H4 (cell line): Measurements from ENCODE around the gene UPF3A. TPM values are rescaled to one million over a fixed set of nuclear protein-coding genes. Genes with fewer than 3 reads are reported as not detected.
"Not testable (repeated sequence)": the region's sequence is repeated elsewhere in the genome, so short reads cannot be mapped to it uniquely, and the experiment has no call there.

Source experiments
- DNase-seq: peaks from one replicate; pipeline ENCODE4 v3.0.0-alpha.2; 2015; ENCODE audit warnings: low spot score
- total RNA-seq: library from RNA; depleted of rRNA; stranded (reverse); fragments of >200 nt; shearing (Covaris generic); gene quantifications from 2 replicates; pipeline ENCODE4 v1.2.3, GENCODE V29; 2014; rRNA removed

The UPF3A gene, protein sequence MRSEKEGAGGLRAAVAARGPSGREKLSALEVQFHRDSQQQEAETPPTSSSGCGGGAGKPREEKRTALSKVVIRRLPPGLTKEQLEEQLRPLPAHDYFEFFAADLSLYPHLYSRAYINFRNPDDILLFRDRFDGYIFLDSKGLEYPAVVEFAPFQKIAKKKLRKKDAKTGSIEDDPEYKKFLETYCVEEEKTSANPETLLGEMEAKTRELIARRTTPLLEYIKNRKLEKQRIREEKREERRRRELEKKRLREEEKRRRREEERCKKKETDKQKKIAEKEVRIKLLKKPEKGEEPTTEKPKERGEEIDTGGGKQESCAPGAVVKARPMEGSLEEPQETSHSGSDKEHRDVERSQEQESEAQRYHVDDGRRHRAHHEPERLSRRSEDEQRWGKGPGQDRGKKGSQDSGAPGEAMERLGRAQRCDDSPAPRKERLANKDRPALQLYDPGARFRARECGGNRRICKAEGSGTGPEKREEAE
- 6.8 and 10.4 TPM in 2 replicates for total RNA-seq

DNA sequence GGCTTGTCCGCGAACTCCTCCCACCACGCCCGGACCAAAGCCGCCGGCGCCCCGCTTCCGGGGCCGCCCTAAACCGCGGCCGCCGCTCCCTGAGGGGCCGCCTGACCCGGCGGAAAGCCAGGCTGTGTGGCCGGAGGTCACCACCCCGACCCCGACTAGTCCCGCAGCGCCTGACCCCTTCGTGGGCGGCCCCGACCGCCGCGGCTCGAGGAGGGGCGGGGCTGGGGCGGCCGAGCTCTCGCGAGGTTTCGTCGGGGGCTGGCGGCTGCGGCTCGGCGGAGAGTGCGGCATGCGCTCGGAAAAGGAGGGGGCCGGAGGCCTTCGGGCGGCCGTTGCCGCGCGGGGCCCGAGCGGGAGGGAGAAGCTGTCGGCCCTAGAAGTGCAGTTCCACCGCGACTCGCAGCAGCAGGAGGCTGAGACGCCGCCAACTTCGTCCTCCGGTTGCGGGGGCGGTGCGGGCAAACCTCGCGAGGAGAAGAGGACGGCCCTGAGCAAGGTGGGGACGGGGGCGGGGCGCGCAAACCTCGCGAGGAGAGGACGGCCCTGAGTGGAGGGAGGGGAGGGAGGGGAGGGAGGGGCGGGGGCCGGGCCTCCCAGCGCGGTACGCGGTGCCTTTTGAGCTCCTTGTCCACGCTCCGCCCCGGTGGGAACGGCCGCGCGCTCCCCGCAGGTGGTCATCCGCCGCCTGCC is at the start of gene UPF3A:
TSS of gene UPF3A (plus strand) at position 251 of the 690 bp plus-strand sequence. CDS start at position 290, 39 bp downstream.
- peak; percentile 81 for DNase-seq

DNA sequence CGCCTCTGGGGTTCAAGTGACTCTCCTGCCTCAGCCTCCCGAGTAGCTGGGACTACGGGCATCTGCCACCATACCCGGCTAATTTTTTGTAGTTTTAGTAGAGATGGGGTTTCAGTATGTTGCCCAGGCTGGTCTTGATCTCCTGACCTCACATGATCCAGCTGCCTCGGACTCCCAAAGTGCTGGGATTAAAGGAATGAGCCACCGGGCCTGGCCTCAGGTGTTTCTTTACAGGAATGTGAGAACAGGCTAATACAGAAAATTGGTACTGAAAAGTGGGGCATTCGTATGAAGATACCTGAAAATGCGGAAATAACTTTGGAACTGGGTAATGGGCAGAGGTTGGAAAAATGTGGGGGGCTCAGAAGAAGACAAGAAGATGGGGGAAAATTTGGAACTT is 49.5 kb upstream of the UPF3A start:
- no peak for DNase-seq

DNA sequence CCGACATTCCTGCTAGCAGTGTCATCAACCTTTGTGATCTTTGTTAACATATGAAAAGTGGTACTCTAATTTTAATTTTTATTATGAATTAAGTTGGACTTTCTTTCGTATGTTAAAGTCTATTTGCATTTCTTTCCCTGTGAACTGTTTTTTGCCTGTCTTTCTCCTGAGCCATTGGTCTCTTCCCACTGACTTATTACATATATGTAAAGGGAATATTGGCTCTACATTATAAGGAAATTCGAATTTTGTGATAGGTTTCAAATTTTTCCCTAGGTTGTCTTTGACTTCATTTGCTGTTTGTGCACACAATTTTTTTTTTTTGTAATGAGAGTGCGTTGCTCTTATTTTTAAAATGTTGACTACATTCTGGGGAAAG is 47.1 kb upstream of the UPF3A start:
- no peak for DNase-seq

DNA sequence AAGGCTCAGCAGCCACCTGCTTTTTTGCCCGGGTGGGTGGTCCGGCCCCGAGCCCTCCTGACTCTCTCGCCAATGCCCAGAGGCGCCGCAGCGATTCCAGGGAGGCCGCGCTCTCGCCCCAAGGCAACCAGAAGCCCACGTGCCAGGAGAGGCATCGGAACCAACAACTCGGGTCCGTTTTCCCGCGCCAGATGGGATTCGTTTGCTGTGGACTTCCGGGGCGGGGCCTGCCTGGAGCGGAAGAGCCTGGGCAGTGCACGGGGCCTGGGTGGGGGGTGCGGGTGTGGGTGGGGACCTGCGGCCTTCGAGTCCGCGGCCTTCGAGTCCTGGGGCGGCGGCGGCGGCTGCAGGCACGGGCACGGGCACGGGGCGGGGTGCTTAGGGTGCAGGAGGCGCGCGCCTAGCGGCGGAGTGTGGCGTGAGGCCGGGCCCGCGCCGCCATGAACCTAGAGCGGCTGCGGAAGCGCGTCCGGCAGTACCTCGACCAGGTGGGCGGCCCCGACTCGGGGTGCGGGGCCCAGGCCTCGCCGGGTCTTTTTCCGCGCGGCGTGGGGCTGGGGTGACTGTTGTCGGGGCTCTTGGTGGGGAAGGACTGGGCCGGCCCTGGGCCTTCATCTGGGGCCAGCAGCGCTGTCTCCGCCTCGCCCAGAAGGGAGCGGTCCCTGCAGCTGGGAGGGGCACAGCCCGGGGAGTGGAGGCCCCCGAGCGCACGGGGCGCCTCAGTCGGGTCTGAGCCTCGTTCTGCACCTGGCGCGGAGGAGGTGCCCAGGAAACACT is 46.6 kb upstream of the UPF3A start, which contains the start of gene CDC16:
TSS of gene CDC16 (plus strand) at position 253 of the 777 bp plus-strand sequence. CDS start at position 441, 188 bp downstream.
- peak; percentile 82 for DNase-seq

DNA sequence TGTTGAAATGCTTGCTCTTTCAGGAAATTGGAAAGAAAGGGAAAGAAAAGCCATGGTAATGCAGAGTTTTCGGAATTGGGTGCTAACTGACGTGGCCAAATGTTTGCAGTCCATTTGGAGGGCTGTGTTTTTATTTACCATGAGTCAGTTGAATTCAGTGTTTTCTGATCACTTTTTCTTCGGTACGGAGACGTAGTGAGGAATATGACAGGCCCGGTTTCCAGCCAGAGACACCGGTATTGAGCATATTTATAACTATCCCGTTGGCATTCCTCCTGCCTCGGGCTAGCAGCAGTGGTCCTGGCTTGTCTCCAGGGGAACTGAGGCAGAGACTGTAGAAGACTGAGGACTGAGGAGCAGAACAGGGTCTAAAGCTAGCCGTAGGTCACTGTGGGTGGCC is 45.7 kb upstream of the UPF3A start:
- no peak for DNase-seq

DNA sequence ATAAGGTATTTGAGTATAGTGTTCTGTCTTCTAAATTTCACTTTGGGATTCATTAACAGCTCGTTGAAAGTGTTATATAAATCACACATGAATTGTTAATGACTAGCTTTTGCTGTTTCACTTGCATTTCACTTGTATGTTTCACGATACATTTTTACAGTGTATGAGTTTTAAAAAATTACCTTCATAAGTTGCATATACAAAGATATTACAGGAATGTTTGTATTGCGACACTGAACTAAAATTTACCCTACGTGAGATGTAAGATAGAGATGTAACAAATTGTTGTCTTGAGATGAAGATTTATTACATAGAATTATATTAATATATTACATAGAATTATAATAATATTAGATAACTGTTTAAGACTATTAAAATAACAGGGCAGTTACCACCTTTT is 45.2 kb upstream of the UPF3A start:
- no peak for DNase-seq

DNA sequence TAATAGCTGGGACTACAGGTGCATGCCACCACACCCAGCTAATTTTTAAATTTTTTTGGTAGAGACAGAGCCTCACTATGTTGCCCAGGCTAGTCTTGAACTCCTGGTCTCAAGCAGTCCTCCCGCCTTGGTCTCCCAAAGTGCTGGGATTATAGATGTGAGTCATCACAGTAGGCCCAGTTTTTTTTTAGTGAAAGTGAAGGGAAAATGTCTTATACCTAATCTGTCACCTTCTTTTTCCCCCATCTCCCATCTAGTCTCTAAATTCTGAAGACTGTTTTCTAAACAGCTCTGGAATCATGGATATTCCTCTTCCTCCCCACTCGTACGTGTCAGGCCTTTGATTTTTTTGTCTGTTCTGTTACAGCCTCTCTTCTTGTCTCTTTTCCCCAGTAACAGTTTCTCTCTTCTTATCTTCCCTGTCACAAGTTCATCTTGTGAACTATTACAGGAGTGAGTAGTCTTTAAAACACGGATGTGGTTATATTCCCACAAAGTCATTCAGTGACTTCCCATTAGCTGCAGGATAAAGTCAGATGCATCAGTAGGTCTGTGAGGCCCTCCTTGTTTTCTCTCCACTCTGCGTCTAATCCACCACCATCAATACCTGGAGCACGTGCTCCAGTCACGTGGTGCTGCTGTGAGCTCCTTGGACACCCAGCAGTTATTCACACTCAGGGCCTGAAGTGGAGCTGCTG is 43.8 kb upstream of the UPF3A start:
- no peak for DNase-seq

DNA sequence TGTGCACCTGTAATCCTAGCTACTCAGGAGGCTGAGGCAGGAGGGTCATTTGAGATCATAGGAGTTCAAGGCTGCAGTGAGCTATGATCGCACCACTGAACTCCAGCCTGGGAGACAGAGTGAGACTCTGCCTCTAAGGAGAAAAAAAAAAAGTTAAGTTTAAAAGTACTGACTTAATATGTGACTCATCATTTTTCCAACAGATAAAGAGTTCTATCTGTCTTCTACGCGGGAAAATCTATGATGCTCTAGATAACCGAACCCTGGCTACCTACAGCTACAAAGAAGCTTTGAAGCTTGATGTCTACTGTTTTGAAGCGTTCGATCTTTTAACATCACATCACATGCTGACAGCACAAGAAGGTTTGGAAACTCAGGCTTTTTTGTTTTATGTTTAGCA is 39.5 kb upstream of the UPF3A start:
- no peak for DNase-seq

DNA sequence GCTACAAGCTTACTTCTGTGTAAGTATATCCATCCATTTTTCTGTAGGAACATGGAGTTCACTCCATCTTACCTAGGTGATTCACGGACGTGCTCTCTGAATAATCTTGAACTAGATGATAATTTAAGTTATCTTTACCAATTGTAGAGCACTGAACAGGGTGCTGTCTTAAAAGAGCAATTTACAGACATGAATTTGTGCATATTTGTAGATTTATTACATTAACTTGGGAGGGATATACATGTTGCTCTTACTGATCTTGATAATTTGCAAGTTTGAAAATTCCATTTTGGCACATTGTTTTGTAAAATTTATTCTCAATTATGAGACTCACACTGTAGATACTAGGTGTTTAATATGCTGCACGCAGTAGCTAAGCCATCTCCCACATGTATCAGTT is 37.4 kb upstream of the UPF3A start:
- DNase-seq: no peak

DNA sequence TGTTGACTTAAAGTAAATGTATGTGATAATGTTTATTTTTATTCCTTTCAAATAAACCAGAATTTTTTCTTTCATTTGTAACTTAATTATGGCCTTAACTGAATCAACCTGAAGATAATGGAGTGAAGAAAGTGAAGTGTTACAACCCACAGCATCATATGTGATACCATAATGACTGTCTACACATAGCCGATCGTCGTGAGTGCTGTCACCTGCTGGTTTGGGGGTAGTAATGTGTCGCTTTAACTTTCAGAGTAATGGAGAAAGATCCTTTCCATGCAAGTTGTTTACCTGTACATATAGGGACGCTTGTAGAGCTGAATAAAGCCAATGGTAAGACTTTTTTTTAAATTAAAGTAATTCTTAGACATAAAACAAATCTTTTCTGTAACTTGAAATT is 36.8 kb upstream of the UPF3A start:
- DNase-seq: no peak

DNA sequence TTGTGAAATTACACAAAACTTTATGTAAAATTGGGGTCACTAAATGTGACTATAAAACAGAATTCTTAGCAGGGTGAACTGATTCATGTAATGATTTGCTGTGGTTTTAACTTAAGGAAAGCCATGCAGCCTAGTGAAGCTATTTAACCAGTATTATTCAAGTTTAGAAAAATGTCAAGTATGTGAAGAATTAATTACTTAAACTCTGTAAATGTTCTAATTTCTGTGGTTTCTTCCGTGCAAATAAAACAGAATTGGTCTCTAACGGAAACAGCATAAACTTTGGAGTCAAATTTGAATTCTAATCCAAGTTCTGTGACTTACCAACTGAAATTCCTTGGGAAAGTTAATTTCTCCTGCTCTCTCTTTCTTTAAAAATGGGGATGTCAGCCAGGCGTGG is 33.4 kb upstream of the UPF3A start:
- no peak for DNase-seq

DNA sequence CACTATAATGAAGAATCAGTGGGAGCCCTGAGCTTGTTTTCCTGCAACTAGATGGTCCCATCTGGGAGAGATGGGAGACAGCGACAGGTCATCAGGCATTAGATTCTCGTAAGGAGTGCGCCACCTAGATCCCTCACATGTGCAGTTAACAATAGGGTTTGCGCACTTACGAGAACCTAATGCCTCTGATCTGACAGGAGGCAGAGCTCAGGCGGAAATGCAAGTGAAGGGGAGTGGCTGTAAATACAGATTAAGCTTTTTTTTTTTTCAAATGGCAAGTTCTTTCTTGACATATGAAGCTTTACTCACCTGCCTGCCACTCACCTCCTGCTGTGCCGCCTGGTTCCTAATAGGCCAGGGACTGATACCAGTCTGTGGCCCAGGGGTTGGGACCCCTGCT is 32.3 kb upstream of the UPF3A start:
- DNase-seq: no peak

DNA sequence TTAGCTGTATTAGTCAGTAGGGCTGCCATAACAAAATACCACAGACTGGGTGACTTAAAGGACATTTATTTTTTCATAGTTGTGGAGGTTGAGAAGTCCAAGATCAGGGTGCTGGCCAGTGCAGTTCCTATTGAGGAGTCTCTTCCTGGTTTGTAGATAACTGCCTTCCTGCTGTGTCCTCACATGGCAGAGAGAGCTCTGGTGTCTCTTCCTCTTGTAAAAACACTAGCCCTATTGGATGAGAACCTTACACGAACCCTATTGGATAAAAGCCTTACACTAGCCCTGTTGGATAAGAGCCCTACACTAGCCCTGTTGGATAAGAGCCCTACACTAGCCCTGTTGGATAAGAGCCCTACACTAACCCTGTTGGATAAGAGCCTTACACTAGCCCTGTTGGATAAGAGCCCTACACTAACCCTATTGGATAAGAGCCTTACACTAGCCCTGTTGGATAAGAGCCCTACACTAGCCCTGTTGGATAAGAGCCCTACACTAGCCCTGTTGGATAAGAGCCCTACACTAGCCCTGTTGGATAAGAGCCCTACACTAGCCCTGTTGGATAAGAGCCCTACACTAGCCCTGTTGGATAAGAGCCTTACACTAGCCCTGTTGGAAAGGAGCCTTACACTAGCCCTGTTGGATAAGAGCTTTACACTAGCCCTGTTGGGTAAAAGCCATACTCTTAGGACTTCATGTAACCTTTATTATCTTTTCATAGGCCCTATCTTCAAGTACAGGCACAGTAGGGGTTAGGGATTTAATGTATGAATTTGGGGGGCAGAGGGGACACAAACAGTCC is 29.6 kb upstream of the UPF3A start:
- not testable (repeated sequence) for DNase-seq

DNA sequence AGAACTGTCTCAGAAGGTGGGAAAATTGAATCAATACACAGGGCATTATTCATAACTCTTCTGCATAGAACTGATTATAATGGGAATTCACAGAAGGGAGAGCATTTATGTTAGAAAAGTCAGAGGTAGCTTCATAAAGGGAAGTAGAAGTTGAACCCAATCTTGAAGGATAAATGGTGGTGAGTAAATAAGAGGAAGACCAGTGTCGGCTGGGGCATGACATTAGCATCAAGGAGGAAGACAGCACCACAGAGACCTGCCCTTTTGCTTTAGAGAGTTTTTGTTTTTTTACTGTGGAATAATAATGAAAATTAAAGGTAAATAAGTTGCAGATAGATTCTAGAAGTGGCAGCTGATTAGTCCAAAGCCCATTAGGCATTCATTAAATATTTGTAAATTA is 24.9 kb upstream of the UPF3A start:
- DNase-seq: no peak

DNA sequence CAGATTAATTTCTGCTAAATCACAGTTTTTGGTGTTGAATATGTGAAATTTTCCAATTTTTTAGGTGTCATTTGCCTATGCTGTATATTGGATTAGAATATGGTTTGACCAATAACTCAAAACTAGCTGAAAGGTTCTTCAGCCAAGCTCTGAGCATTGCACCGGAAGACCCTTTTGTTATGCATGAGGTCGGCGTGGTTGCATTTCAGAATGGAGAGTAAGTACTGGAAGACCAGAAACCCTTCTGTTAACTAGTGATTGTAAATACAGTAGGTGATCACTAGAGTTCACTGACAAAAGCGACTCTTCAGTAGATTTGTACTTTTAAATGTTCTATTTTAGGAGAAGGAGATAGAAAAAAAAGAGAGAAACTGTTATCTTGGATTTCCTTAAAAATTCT is 24.4 kb upstream of the UPF3A start:
- DNase-seq: no peak

DNA sequence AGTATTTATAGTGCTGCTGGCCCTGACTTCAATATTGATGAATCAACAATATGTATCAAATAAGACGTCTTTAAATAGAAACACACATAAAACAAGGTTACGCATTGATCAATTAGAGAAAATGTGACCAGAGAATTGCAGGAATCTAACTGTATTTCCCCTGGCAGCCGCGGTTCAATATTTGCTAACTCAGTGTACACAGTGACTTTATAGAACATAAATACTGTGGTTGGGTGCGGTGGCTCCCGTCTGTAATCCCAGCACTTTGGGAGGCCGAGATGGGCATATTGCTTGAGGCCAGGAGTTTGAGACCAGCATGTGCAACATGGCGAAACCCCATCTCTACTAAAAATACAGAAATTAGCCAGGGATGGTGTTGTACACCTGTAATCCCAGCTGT is 22.8 kb upstream of the UPF3A start:
- DNase-seq: no peak

DNA sequence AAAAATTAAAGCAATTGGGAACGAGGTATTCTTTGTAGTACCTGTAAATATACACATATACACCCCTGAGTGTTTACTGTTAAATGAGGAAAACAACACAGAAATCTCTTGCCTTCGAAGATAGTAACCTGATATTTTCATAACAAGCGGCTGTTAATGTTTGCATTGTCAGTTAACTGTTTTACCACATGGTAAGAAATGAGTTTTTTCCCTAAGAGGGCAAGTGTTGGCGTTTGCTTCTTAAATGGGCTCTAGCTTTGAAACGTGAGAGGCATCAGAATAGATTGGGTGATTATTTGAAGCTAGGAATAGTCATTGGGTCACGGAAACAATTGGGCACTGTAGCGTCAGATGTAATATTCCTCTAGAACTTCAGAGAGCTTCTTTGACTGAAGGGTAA is 22.0 kb upstream of the UPF3A start:
- DNase-seq: no peak

DNA sequence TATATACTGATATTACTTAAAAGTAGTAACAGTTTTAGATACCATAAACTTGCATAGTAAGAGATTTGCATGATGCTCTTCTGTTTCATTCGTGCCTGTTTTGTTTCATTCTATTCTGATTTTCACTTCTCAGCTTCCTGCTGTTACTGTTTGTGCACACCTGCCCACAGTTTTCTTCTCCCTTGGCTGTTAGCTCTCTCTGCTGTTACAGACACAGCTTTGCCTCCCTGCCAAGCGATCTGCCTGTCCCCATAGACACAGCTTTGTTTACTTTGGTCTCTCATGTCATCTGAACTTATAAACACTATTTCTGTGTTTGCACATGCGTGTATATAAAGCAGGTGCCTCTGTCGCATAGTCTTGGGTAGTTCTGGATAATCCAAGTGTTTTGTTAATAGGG is 21.4 kb upstream of the UPF3A start:
- DNase-seq: no peak

DNA sequence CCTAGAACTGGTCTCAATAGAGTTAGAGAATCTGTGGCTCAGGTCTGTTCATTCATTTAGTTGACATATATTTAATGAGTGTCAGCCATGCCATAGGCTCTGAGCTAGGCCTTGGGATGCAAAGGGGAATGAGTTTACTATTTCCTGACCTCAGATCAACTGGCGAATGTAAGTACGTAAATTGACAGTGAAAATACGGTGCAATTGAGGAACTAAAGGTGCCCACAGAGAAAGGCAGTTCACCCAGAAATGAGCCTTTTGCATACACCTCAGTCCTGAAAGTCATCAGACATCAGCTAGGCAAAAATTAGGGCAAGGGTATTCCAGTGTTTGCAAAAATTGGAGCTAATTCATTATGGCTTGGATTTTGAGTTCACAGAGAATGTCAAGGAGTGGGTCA is 20.6 kb upstream of the UPF3A start:
- no peak for DNase-seq

DNA sequence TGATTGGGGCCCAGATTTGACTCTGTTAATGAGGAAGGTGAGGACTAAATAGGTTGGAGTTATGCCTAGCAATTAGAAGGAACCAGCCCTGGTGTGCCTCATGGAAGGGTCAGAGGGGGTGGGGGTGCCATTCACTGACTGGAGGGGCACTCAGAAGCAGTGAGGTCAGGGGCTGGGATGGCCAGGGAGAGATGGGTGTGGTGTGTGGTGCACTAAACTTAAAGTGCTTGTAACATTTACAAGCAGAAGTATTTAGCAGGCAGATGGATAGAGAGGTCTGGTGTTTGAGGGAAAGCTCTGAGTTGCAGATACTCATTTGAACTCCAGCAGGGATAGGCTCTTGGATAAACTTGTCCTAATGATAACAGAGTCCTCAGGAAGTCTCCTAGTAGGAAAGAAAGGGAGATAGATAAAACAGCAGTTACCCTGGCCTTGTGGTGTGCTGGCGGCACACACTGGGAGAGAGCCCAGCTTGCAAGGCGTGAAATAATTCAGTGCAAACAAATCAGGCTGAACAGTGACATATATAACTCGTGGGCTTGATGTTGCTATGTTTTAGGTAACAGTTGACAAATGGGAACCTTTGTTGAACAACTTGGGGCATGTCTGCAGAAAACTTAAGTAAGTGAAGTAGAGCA is 20.0 kb upstream of the UPF3A start:
- DNase-seq: no peak
